Hepatocyte (in vitro differentiated cells): ENCODE results near the gene TBC1D25. TPM values are rescaled to one million over a fixed set of nuclear protein-coding genes. Genes with fewer than 3 reads are reported as not detected.

Source experiments
- DNase-seq: peaks from one replicate; pipeline ENCODE4 v3.0.0-alpha.2; 2016; ENCODE audit warnings: low spot score
- H2AFZ ChIP-seq: fragments of 200-600 bp; sonication (generic); 2 replicates; pipeline ENCODE4 v1.6.0; 2016; ENCODE audit warnings: antibody characterized with exemption, mild to moderate bottlenecking
- H3K27ac ChIP-seq: fragments of 200-600 bp; sonication (generic); 2 replicates; pipeline ENCODE4 v1.5.1; 2016; ENCODE audit warnings: mild to moderate bottlenecking
- H3K27me3 ChIP-seq: fragments of 200-600 bp; sonication (generic); 2 replicates; pipeline ENCODE4 v1.6.1; 2016
- H3K36me3 ChIP-seq: fragments of 200-600 bp; sonication (generic); replicated peaks from 2 replicates; pipeline ENCODE4 v1.5.1; 2016; ENCODE audit warnings: low read depth; ENCODE audit not compliant: insufficient read depth
- H3K4me1 ChIP-seq: fragments of 200-600 bp; sonication (generic); 2 replicates; pipeline ENCODE4 v1.5.1; 2016; ENCODE audit warnings: mild to moderate bottlenecking, moderate library complexity; ENCODE audit not compliant: insufficient read depth
- H3K4me2 ChIP-seq: fragments of 200-600 bp; sonication (generic); 2 replicates; pipeline ENCODE4 v1.6.0; 2016
- H3K4me3 ChIP-seq: fragments of 200-600 bp; sonication (generic); 2 replicates; pipeline ENCODE4 v1.5.1; 2016; ENCODE audit warnings: mild to moderate bottlenecking
- H3K79me2 ChIP-seq: fragments of 200-600 bp; sonication (generic); 2 replicates; pipeline ENCODE4 v1.6.0; 2017; ENCODE audit warnings: mild to moderate bottlenecking
- H3K9me2 ChIP-seq: fragments of 200-600 bp; sonication (generic); replicated peaks from 2 replicates; pipeline ENCODE4 v1.6.0; 2017; ENCODE audit warnings: mild to moderate bottlenecking; ENCODE audit not compliant: insufficient read depth
- H3K9me3 ChIP-seq: fragments of 200-600 bp; sonication (generic); 2 replicates; pipeline ENCODE4 v1.5.1; 2016; ENCODE audit warnings: low read depth, mild to moderate bottlenecking
- H4K20me1 ChIP-seq: fragments of 200-600 bp; sonication (generic); 2 replicates; pipeline ENCODE4 v1.6.0; 2016; ENCODE audit warnings: mild to moderate bottlenecking; ENCODE audit not compliant: insufficient read depth, poor library complexity, severe bottlenecking
- CTCF ChIP-seq: fragments of 200-600 bp; sonication (generic); IDR thresholded peaks from 2 replicates; pipeline ENCODE4 v1.5.1; 2016; ENCODE audit warnings: antibody characterized with exemption, mild to moderate bottlenecking; ENCODE audit not compliant: poor library complexity
- EZH2 ChIP-seq: fragments of 200-600 bp; sonication (generic); IDR thresholded peaks from 2 replicates; pipeline ENCODE4 v1.6.1; 2016; ENCODE audit warnings: antibody characterized with exemption, mild to moderate bottlenecking, borderline replicate concordance
- EZH2phosphoT487 ChIP-seq: fragments of 200-600 bp; sonication (generic); IDR thresholded peaks from one replicate; pipeline ENCODE4 v1.6.1; 2018; ENCODE audit warnings: antibody characterized with exemption, mild to moderate bottlenecking, low read depth, moderate library complexity; ENCODE audit not compliant: unreplicated experiment, severe bottlenecking
- WGBS: methylation state at CpG from one replicate; pipeline ENCODE4 v1.1.6; 2016; ENCODE audit warnings: low lambda C conversion rate; ENCODE audit errors: missing lambda C conversion rate; 5-methylcytosine and 5-hydroxymethylcytosine counted together
- polyA plus RNA-seq: library from polyadenylated mRNA; unstranded; fragments of >200 nt; fragmentation: Nextera tagmentation; extraction: Ambion mirVana; gene quantifications from 2 replicates; pipeline ENCODE4 v1.2.1, GENCODE V29; 2016
- total RNA-seq: library from RNA; depleted of rRNA; stranded (reverse); fragments of >200 nt; gene quantifications from 2 replicates; pipeline ENCODE4 v1.2.3, GENCODE V29; 2014

Gene TBC1D25
- total and polyA plus RNA-seq, 2 experiments from 2014 or later: 4.5 to 11.2 TPM

- H3K4me1 ChIP-seq: no peaks in the 10 kb centered on the region
- H3K9me3 ChIP-seq: no peaks in the 10 kb centered on the region
- no peaks in the 10 kb centered on the region for H3K27me3 ChIP-seq
- no peaks in the 10 kb centered on the region for H3K79me2 ChIP-seq
- H3K9me2 ChIP-seq: no peaks in the 10 kb centered on the region
- no peaks in the 10 kb centered on the region for H4K20me1 ChIP-seq
- no peak for DNase-seq
- no peak for TF ChIP-seq CTCF
- no peak for TF ChIP-seq EZH2
- TF ChIP-seq EZH2phosphoT487: no peak
- H3K27ac ChIP-seq: no peak overlapping the region
- no peak overlapping the region for H2AFZ ChIP-seq
- no peak overlapping the region for H3K4me2 ChIP-seq
- H3K36me3 ChIP-seq: no peaks in the 10 kb centered on the region
- 78% methylated on average over 4 of the region's 4 CpGs for whole genome bisulfite sequencing
- H3K4me3 ChIP-seq: no peak overlapping the region
Observed at GRCh38 chrX:48496660-48497059, 42.9 kb upstream of the TBC1D25 start.

- no peaks in the 10 kb centered on the region for H3K4me1 ChIP-seq
- H3K27ac ChIP-seq: no peak overlapping the region
- TF ChIP-seq EZH2phosphoT487 (no peak), CTCF (no peak), EZH2 (no peak)
- no peaks in the 10 kb centered on the region for H3K9me3 ChIP-seq
- DNase-seq: no peak
- no peaks in the 10 kb centered on the region for H3K36me3 ChIP-seq
- no peaks in the 10 kb centered on the region for H3K27me3 ChIP-seq
- H3K9me2 ChIP-seq: no peaks in the 10 kb centered on the region
- H3K79me2 ChIP-seq: no peaks in the 10 kb centered on the region
- no peak overlapping the region for H3K4me2 ChIP-seq
- no peak overlapping the region for H2AFZ ChIP-seq
- no peak overlapping the region for H3K4me3 ChIP-seq
- H4K20me1 ChIP-seq: no peaks in the 10 kb centered on the region
- 71% methylated on average over 5 of the region's 5 CpGs for WGBS
Observed at GRCh38 chrX:48497871-48498270, 41.6 kb upstream of the TBC1D25 start.

DNA sequence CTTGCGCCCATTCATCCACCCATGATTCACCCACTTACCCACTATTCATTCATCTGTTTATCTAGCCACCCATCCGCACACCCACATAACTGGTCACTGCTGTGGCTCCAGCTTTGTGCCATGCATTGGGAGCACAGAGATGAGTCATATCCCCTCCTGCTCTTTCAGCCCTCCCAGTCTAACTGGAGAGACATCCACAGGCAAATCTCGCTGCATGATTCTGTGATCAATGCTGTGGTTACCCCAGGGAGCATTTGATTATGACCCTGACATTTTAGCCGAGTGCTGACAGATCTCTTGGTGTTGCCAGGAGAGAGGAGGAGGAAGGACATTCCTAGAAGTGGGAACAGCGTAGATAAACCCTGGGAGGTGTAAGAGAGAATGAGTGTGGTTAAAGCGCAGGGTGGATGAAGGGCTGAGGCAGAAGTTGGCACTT is 41.1 kb upstream of the TBC1D25 start:
- H3K36me3 ChIP-seq: no peaks in the 10 kb centered on the region
- no peak overlapping the region for H3K27ac ChIP-seq
- H3K4me3 ChIP-seq: no peak overlapping the region
- no peaks in the 10 kb centered on the region for H3K79me2 ChIP-seq
- no peaks in the 10 kb centered on the region for H3K9me3 ChIP-seq
- no peaks in the 10 kb centered on the region for H3K4me1 ChIP-seq
- H3K27me3 ChIP-seq: no peaks in the 10 kb centered on the region
- H3K9me2 ChIP-seq: no peaks in the 10 kb centered on the region
- H4K20me1 ChIP-seq: no peaks in the 10 kb centered on the region
- no peak overlapping the region for H2AFZ ChIP-seq
- H3K4me2 ChIP-seq: no peak overlapping the region
- no peak for DNase-seq
- TF ChIP-seq EZH2 (no peak), EZH2phosphoT487 (no peak), CTCF (no peak)
- WGBS: 81% methylated on average over 6 of the region's 6 CpGs

DNA sequence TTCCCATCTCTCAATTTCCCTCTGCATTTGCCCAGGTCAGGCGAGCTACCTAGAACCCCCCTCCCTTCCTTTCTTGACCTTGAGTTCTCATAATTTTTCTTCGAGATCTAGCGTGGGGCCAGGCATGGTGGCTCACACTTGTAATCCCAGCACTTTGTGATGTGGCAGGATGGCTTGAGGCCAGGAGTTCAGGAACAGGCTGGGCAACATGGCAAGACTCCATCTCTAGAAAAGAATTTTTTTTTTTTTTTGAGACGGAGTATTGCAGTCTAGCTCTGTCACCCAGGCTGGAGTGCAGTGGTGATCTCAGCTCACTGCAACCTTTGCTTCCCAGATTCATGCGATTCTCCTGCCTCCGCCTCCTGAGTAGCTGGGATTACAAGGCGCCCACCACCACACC is 35.3 kb upstream of the TBC1D25 start:
- Histone ChIP-seq H4K20me1 (no peaks in the 10 kb centered on the region), H3K36me3 (no peaks in the 10 kb centered on the region), H3K9me3 (no peaks in the 10 kb centered on the region), H3K79me2 (no peaks in the 10 kb centered on the region), H3K4me3 (no peak overlapping the region), H3K9me2 (no peaks in the 10 kb centered on the region), H3K27me3 (no peaks in the 10 kb centered on the region), H2AFZ (no peak overlapping the region), H3K4me2 (no peak overlapping the region), H3K4me1 (no peaks in the 10 kb centered on the region), H3K27ac (no peak overlapping the region)
- no peak for DNase-seq
- WGBS: 84% methylated on average over 7 of the region's 7 CpGs
- TF ChIP-seq EZH2: no peak
- TF ChIP-seq CTCF: no peak
- no peak for TF ChIP-seq EZH2phosphoT487
